ENCODE results near the gene CTDNEP1.

DNA sequence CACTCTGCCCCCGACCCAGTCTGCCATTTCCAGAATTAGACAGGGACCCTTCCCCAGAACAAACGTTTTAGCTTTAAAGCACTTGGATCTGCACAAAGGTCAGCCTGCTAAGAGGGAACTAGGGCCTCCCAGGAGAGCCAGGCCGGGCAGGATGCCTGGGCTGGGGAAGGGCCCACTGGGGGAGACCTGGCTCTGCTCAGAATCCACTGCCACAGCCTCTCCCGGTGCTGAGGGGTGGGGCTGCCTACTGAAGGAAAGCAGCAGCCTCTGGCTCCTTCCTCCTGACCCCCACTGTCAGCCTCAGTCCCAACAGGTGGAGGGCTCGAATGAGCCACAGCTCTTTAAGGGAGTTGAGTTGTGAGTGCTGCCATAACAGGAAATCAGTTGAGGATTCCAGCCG is 41.2 kb upstream of the CTDNEP1 start:
- TF ChIP-seq CTCF (IDR thresholded peaks at IDR 0.05) = no peak
- no peak for TF ChIP-seq POLR2A (IDR thresholded peaks at IDR 0.05)
- TF ChIP-seq POLR2AphosphoS5 (IDR thresholded peaks at IDR 0.05) = no peak
- TF ChIP-seq EP300 (IDR thresholded peaks at IDR 0.05) = no peak
